Measurements from ENCODE around the gene RDM1. TPM values are rescaled to one million over a fixed set of nuclear protein-coding genes. Genes with fewer than 3 reads are reported as not detected.
A peak's percentile ranks its signal among the peaks of the same experiment; 100 is the strongest.

RDM1 gene
- total RNA-seq, 1 donor from 2014 or later: not detected

- H3K4me1 ChIP-seq: peaks cover 4% of the 10 kb centered on the region
- H3K27ac ChIP-seq: no peak overlapping the region
- H3K36me3 ChIP-seq: no peaks in the 10 kb centered on the region
- DNase-seq: no peak
- no peaks in the 10 kb centered on the region for H3K9me3 ChIP-seq
- H3K27me3 ChIP-seq (ENCODE audit: low read depth): no peaks in the 10 kb centered on the region
- no peak for TF ChIP-seq CTCF (IDR thresholded peaks at IDR 0.05)
- intact Hi-C loops (cut with DNase I): no loop called here
- peak; percentile 64 to 81 for ATAC-seq
- H3K4me3 ChIP-seq: no peak overlapping the region
Observed at GRCh38 chr17:35890774-35891155, 39.8 kb downstream of the RDM1 start.

- no peak for DNase-seq
- Histone ChIP-seq H3K4me1 (peaks cover 4% of the 10 kb centered on the region), H3K9me3 (no peaks in the 10 kb centered on the region), H3K4me3 (no peak overlapping the region), H3K27ac (peak overlapping the region; percentile 33), H3K36me3 (no peaks in the 10 kb centered on the region), H3K27me3 (ENCODE audit: low read depth) (no peaks in the 10 kb centered on the region)
- no peak for ATAC-seq
- intact Hi-C loops (cut with DNase I): no loop called here
- TF ChIP-seq CTCF (IDR thresholded peaks at IDR 0.05): no peak
Observed at GRCh38 chr17:35889818-35890773, 40.5 kb downstream of the RDM1 start.

- no peak for TF ChIP-seq CTCF (IDR thresholded peaks at IDR 0.05)
- intact Hi-C loops (cut with DNase I): no loop called here
- no peak overlapping the region for H3K4me3 ChIP-seq
- H3K36me3 ChIP-seq: no peaks in the 10 kb centered on the region
- H3K27me3 ChIP-seq (ENCODE audit: low read depth): no peaks in the 10 kb centered on the region
- H3K27ac ChIP-seq: no peak overlapping the region
- peaks cover 4% of the 10 kb centered on the region for H3K4me1 ChIP-seq
- ATAC-seq (peak in 1 of 2 donors; percentile 45), DNase-seq (no peak)
- H3K9me3 ChIP-seq: no peaks in the 10 kb centered on the region
Observed at GRCh38 chr17:35889241-35889640, 41.3 kb downstream of the RDM1 start.

GRCh38 chr17:35879773-35880654, 50.6 kb downstream of the RDM1 start, which contains the start of gene CCL5:
Gene CCL5 (minus strand): TSS chr17:35880360.
- Histone ChIP-seq H3K27me3 (ENCODE audit: low read depth) (no peaks in the 10 kb centered on the region), H3K9me3 (no peaks in the 10 kb centered on the region), H3K36me3 (no peaks in the 10 kb centered on the region), H3K4me3 (peak within 1 kb of the TSS; percentile 6), H3K4me1 (peaks cover 10% of the 10 kb centered on the region), H3K27ac (no peak within 1 kb of the TSS)
- no peak for TF ChIP-seq CTCF (IDR thresholded peaks at IDR 0.05)
- peak; percentile 75 to 76 for ATAC-seq
- intact Hi-C loops (cut with DNase I): no loop called here
- no peak for DNase-seq

GRCh38 chr17:35878361-35878760, 52.2 kb downstream of the RDM1 start:
- H3K9me3 ChIP-seq: no peaks in the 10 kb centered on the region
- DNase-seq: no peak
- no peaks in the 10 kb centered on the region for H3K36me3 ChIP-seq
- intact Hi-C loops (cut with DNase I): no loop called here
- no peak overlapping the region for H3K27ac ChIP-seq
- peak overlapping the region; percentile 6 for H3K4me3 ChIP-seq
- ATAC-seq: no peak
- no peaks in the 10 kb centered on the region for H3K27me3 ChIP-seq (ENCODE audit: low read depth)
- H3K4me1 ChIP-seq: peaks cover 10% of the 10 kb centered on the region
- no peak for TF ChIP-seq CTCF (IDR thresholded peaks at IDR 0.05)

Data from lower lobe of right lung (tissue), 2 donors.